Nephron (organoid): ENCODE data around the gene COQ4.

Source experiments
- H3K27ac Mint-ChIP-seq, 3 experiments: 2 replicates each; pipeline ENCODE4 v1.8.0; 2020; ENCODE audit warnings: mixed read lengths in 3 of 3, mild to moderate bottlenecking in 2 of 3, moderate library complexity in 1 of 3
- H3K27me3 Mint-ChIP-seq: 2 replicates; pipeline ENCODE4 v1.8.0; 2021; ENCODE audit warnings: low read depth, mild to moderate bottlenecking, moderate library complexity, mixed read lengths
- H3K36me3 Mint-ChIP-seq: 2 replicates; pipeline ENCODE4 v1.8.0; 2020; ENCODE audit warnings: low read depth, mixed read lengths
- H3K4me1 Mint-ChIP-seq: 2 replicates; pipeline ENCODE4 v1.8.0; 2020; ENCODE audit warnings: mixed read lengths
- H3K4me3 Mint-ChIP-seq, 3 experiments: 2 replicates each; pipeline ENCODE4 v1.8.0; 2020; ENCODE audit warnings: mild to moderate bottlenecking in 3 of 3, mixed read lengths in 3 of 3, moderate library complexity in 2 of 3
- H3K9me3 Mint-ChIP-seq: 2 replicates; pipeline ENCODE4 v1.8.0; 2020; ENCODE audit warnings: mixed read lengths
- TF ChIP-seq, protein P1 (sequence below), 3 experiments: fragments of 200-600 bp; sonication (generic); IDR thresholded peaks; one replicate each; pipeline ENCODE4 v1.5.0; 2021; ENCODE audit warnings: antibody characterized with exemption in 3 of 3; ENCODE audit not compliant: unreplicated experiment in 3 of 3

COQ4 gene

DNA sequence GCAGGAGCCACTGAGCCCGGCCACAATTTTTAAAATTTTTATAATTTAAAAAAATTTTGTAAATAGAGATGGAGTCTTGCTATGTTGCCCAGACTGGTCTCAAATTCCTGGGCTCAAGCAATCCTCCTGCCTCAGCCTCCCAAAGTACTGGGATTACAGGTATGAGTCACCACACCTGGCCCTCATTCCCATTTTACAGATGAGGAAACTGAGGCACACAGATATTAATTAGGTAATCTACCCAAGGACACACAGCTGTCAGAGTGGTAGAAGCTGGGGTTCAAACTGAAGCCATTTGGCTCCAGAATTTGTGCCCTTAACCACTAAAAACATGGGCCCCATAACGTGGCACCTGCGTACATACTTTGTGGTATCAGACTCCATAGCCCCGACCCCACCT is 7.9 kb upstream of the COQ4 start:
- no peaks in the 10 kb centered on the region for H3K9me3 Mint-ChIP-seq
- no peak overlapping the region for H3K4me3 Mint-ChIP-seq
- no peak overlapping the region for H3K27ac Mint-ChIP-seq
- H3K27me3 Mint-ChIP-seq, result no peaks in the 10 kb centered on the region
- H3K4me1 Mint-ChIP-seq, result no peaks in the 10 kb centered on the region
- TF ChIP-seq, protein P1, sequence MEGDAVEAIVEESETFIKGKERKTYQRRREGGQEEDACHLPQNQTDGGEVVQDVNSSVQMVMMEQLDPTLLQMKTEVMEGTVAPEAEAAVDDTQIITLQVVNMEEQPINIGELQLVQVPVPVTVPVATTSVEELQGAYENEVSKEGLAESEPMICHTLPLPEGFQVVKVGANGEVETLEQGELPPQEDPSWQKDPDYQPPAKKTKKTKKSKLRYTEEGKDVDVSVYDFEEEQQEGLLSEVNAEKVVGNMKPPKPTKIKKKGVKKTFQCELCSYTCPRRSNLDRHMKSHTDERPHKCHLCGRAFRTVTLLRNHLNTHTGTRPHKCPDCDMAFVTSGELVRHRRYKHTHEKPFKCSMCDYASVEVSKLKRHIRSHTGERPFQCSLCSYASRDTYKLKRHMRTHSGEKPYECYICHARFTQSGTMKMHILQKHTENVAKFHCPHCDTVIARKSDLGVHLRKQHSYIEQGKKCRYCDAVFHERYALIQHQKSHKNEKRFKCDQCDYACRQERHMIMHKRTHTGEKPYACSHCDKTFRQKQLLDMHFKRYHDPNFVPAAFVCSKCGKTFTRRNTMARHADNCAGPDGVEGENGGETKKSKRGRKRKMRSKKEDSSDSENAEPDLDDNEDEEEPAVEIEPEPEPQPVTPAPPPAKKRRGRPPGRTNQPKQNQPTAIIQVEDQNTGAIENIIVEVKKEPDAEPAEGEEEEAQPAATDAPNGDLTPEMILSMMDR (IDR thresholded peaks at IDR 0.05; ENCODE audit: unreplicated experiment in 3 of 3), result no peak
- peaks cover 47% of the 10 kb centered on the region for H3K36me3 Mint-ChIP-seq

DNA sequence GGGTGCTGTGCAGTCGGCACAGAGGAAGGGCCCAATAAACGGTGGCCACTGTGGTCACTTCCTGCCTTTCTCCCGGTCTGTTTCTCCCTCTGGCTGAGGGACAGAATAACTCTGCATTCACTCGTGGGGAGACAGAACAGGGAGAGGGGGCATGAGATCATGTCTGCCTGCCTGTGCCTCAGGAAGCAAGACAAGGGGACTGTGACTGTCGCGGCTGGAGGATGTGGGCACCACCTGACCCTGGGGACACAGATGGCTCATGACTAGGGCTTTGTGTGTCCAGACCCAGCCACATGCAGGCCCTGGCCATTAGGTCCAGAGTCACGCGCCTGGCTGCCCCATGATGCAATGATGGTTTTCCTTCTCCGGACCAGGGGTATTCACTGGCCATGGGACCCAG is 6.2 kb upstream of the COQ4 start:
- Mint-ChIP-seq H3K9me3 (no peaks in the 10 kb centered on the region), H3K36me3 (peaks cover 34% of the 10 kb centered on the region), H3K27me3 (no peaks in the 10 kb centered on the region), H3K4me1 (no peaks in the 10 kb centered on the region), H3K27ac (no peak overlapping the region), H3K4me3 (no peak overlapping the region)
- TF ChIP-seq, protein P1 (IDR thresholded peaks at IDR 0.05; ENCODE audit: unreplicated experiment in 3 of 3), result no peak

DNA sequence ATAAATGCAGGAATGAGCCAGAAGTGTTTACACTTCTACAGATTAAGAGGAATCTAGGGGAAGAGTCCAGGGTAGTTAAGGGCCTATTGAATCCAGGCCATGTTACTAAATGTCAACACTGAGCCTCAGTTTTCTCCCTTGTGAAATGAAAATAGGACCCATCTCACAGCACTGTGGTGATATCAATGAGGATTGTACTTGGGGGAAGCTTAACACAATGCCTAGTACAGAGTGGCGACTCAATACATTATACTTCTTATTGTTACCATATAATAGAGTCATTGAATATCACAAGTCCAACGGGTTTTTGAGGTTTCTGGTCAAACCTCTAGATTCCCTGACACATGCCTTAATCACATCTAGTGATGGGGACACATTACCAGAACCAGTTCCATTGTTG is 5.0 kb upstream of the COQ4 start:
- Mint-ChIP-seq H3K27ac (no peak overlapping the region), H3K9me3 (no peaks in the 10 kb centered on the region), H3K36me3 (peaks cover 32% of the 10 kb centered on the region), H3K27me3 (no peaks in the 10 kb centered on the region), H3K4me1 (peaks cover 5% of the 10 kb centered on the region), H3K4me3 (peak overlapping the region; percentile 24 to 56 (median 41))
- TF ChIP-seq, protein P1 (IDR thresholded peaks at IDR 0.05; ENCODE audit: unreplicated experiment in 3 of 3), result no peak

DNA sequence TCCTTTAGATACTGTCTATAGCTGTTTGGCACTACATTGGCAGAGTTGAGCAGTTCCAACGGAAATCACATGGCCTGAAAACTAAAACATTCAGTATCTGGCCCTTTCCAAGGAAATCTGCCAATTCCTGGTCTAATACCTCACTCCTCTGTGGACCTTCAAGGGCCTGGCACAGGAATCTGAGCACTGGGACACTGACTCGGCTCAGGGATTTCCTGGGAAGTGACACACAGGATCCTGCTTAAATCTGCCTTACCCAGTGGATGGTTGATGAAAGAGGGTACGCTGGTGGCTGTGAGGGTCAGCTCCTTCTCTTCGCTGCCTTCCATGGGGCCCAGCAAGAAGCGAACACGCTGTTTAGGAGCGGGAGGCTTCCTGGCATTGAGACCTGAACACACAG is 1.3 kb upstream of the COQ4 start:
- H3K27ac Mint-ChIP-seq, result peak overlapping the region in 1 of 3 experiments; percentile 99
- peaks cover 26% of the 10 kb centered on the region for H3K36me3 Mint-ChIP-seq
- no peaks in the 10 kb centered on the region for H3K27me3 Mint-ChIP-seq
- peaks cover 13% of the 10 kb centered on the region for H3K4me1 Mint-ChIP-seq
- H3K9me3 Mint-ChIP-seq, result no peaks in the 10 kb centered on the region
- TF ChIP-seq, protein P1 (IDR thresholded peaks at IDR 0.05; ENCODE audit: unreplicated experiment in 3 of 3), result no peak
- H3K4me3 Mint-ChIP-seq, result peak overlapping the region; percentile 91 to 98 (median 94)

DNA sequence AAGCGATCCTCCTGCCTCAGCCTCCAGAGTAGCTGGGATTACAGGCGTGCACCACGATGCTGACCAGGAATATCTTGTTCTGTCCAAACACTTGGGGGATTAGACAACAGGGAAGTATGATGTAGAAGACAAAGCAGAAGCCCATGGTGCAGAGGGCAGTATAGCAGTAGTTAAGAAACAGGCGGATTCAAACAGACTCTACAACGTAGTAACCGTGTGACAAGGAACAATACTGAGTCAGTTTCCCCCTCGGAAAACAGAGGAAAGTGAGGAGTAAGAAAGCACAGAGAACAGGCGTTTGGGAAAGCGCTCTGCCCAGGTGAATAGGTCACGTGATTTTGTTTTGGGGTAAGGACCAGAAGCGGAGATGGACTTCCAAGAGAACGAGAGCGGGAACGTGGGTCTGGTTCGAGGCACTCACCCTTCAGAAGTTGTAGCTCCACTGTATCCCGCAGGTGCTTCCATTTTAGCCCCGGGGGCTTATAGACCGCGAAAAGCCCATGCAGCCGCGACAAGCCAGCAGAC is 698 bp upstream of the COQ4 start:
- Mint-ChIP-seq H3K27me3 (no peaks in the 10 kb centered on the region), H3K27ac (peak overlapping the region; percentile 99 to 100 (median 99)), H3K36me3 (peaks cover 20% of the 10 kb centered on the region), H3K9me3 (no peaks in the 10 kb centered on the region), H3K4me3 (peak overlapping the region; percentile 91 to 98 (median 94)), H3K4me1 (peaks cover 13% of the 10 kb centered on the region)
- TF ChIP-seq, protein P1 (IDR thresholded peaks at IDR 0.05; ENCODE audit: unreplicated experiment in 3 of 3), result no peak

DNA sequence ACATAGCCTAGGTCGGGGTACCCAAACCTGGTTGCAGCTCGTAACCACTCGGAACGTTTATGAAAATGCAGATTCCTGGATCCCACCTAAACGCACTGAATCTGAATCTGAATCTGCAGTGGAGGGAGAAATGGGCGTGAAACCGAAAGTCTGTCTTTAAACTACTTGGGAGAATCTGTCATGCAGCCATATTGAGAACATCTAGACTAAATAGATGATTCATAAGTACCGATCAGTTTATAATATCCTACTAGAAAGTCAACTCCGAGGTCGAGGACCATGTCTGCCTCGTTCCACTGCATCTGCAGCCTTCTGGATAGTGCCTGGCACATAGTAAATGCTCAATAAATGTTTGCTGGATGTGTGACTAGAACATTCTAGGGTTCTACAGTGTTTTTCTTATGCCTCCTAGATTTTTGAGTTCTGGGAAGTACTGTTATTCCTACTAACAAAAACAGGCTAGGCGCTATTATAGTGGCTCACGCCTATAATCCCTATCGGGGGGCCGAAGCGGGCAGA is 632 bp downstream of the COQ4 start:
- Mint-ChIP-seq H3K27ac (peak overlapping the region; percentile 99 to 100 (median 99)), H3K36me3 (peaks cover 20% of the 10 kb centered on the region), H3K4me3 (peak overlapping the region; percentile 91 to 98 (median 94)), H3K4me1 (peaks cover 13% of the 10 kb centered on the region), H3K27me3 (no peaks in the 10 kb centered on the region), H3K9me3 (no peaks in the 10 kb centered on the region)
- TF ChIP-seq, protein P1 (IDR thresholded peaks at IDR 0.05; ENCODE audit: unreplicated experiment in 3 of 3), result no peak
